T-helper 2 cell treated with Interferon-gamma antibody and Interleukin-4, amounts not matched to agents 5 μg/mL and 100 μg/mL, for 36 hours (primary cell): ENCODE measurements around the gene SHROOM3.

Source experiments
- DNase-seq: peaks from one replicate; pipeline ENCODE4 v3.0.0; 2021; ENCODE audit warnings: low spot score
- H3K27ac Mint-ChIP-seq: one replicate; pipeline ENCODE4 v1.8.0; 2021; ENCODE audit warnings: mild to moderate bottlenecking, mixed read lengths
- H3K27me3 Mint-ChIP-seq: one replicate; pipeline ENCODE4 v1.8.0; 2021; ENCODE audit warnings: low read depth, mixed read lengths
- H3K36me3 Mint-ChIP-seq: one replicate; pipeline ENCODE4 v1.8.0; 2021; ENCODE audit warnings: low read depth, mixed read lengths
- H3K4me1 Mint-ChIP-seq: one replicate; pipeline ENCODE4 v1.8.0; 2021; ENCODE audit warnings: low read depth, mixed read lengths
- H3K4me3 Mint-ChIP-seq: one replicate; pipeline ENCODE4 v1.8.0; 2022; ENCODE audit warnings: mild to moderate bottlenecking, moderate library complexity, mixed read lengths
- H3K9me3 Mint-ChIP-seq: one replicate; pipeline ENCODE4 v1.8.0; 2021; ENCODE audit warnings: mixed read lengths

Gene SHROOM3

GRCh38 chr4:76782837-76783236 lies 347.8 kb downstream of the SHROOM3 start:
- Mint-ChIP-seq H3K4me3 (no peak overlapping the region), H3K9me3 (no peaks in the 10 kb centered on the region), H3K36me3 (no peaks in the 10 kb centered on the region), H3K4me1 (no peaks in the 10 kb centered on the region), H3K27ac (no peak overlapping the region), H3K27me3 (no peaks in the 10 kb centered on the region)
- DNase-seq = no peak

DNA sequence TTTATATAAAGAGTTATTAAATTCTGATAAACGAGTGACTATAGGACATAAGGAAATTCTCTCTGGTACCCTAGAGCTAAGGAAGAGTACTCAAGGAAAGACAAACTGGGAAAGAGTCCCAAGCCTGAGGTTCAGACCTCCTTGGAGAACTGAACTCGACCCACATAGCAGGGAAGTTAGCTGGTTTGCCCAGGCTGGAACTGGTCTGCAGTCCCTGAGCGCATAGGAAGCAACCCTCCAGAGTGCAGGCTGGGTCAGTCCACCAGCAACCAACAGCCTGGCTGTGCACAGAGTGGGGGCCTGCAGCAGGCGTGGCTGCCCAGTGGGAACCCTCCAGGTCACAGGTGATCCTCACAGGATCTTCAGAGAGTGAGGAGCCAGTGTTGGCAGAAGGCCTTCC lies 348.8 kb downstream of the SHROOM3 start:
- no peaks in the 10 kb centered on the region for H3K27me3 Mint-ChIP-seq
- H3K36me3 Mint-ChIP-seq = no peaks in the 10 kb centered on the region
- H3K4me3 Mint-ChIP-seq = no peak overlapping the region
- no peak for DNase-seq
- no peak overlapping the region for H3K27ac Mint-ChIP-seq
- H3K4me1 Mint-ChIP-seq = no peaks in the 10 kb centered on the region
- H3K9me3 Mint-ChIP-seq = no peaks in the 10 kb centered on the region

DNA sequence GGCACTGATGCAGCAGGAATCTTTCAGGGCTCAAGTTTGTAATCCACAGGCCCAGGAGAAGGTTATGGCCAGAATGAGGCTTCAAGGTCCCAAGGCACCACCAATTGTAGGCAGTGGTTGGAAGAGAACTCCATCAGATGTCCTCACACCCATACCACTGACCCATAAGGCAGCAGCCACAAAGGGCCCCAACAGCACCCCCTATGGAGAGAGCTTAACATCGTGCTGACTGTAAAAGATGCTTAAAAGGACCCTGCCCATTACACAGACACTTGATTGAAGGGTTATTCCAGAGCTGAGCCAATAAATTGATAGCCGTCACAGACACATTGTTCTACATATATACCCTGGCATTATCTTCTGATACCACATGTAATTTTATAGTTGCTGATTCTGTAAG lies 349.2 kb downstream of the SHROOM3 start:
- no peaks in the 10 kb centered on the region for H3K27me3 Mint-ChIP-seq
- no peak overlapping the region for H3K27ac Mint-ChIP-seq
- no peaks in the 10 kb centered on the region for H3K9me3 Mint-ChIP-seq
- H3K36me3 Mint-ChIP-seq = no peaks in the 10 kb centered on the region
- H3K4me3 Mint-ChIP-seq = no peak overlapping the region
- no peaks in the 10 kb centered on the region for H3K4me1 Mint-ChIP-seq
- no peak for DNase-seq

- no peaks in the 10 kb centered on the region for H3K4me1 Mint-ChIP-seq
- H3K9me3 Mint-ChIP-seq = no peaks in the 10 kb centered on the region
- H3K4me3 Mint-ChIP-seq = no peak overlapping the region
- H3K36me3 Mint-ChIP-seq = no peaks in the 10 kb centered on the region
- H3K27ac Mint-ChIP-seq = no peak overlapping the region
- H3K27me3 Mint-ChIP-seq = no peaks in the 10 kb centered on the region
- DNase-seq = no peak
Observed at GRCh38 chr4:76787898-76788297, 352.9 kb downstream of the SHROOM3 start.

DNA sequence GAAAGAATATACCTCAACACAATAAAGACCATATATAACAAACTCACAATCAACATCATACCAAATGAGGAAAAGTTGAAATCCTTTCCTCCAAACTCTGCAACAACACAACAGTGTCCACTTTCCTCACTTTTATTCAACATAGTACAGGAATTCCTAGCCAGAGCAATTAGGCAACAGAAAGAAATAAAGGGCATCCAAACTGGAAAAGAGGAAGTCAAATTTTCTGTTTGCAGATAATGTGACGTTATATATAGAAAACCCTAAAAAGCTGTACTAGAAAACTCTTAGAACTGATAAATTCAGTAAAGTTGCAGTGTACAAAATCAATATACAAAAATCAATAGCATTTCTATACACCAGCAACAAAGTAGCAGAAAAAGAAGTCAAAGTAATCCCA lies 355.3 kb downstream of the SHROOM3 start:
- Mint-ChIP-seq H3K9me3 (no peaks in the 10 kb centered on the region), H3K27ac (no peak overlapping the region), H3K4me3 (no peak overlapping the region), H3K4me1 (no peaks in the 10 kb centered on the region), H3K36me3 (no peaks in the 10 kb centered on the region), H3K27me3 (no peaks in the 10 kb centered on the region)
- DNase-seq = no peak

DNA sequence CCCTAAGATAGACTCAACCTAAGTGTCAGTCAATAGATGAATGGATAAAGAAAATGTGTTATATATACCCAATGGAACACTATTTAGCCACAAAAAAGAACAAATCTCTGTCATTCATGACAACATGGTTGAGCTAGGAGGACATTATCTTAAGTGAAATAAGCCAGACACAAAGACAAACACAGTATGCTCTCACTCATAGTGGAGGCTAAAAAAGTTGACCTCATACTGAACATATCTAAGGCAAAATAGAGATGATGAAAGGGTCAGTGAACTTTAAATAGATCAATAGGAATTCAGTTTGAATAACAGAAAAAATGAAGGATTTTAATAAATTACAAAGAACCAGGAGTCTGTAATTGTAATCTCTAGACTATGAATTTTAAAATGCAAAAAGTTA lies 356.4 kb downstream of the SHROOM3 start:
- H3K36me3 Mint-ChIP-seq = no peaks in the 10 kb centered on the region
- peaks cover 2% of the 10 kb centered on the region for H3K27me3 Mint-ChIP-seq
- no peak for DNase-seq
- H3K4me1 Mint-ChIP-seq = no peaks in the 10 kb centered on the region
- no peak overlapping the region for H3K4me3 Mint-ChIP-seq
- H3K27ac Mint-ChIP-seq = no peak overlapping the region
- H3K9me3 Mint-ChIP-seq = no peaks in the 10 kb centered on the region

- H3K27ac Mint-ChIP-seq = no peak overlapping the region
- no peak for DNase-seq
- H3K9me3 Mint-ChIP-seq = no peaks in the 10 kb centered on the region
- peaks cover 2% of the 10 kb centered on the region for H3K27me3 Mint-ChIP-seq
- no peaks in the 10 kb centered on the region for H3K4me1 Mint-ChIP-seq
- H3K36me3 Mint-ChIP-seq = no peaks in the 10 kb centered on the region
- no peak overlapping the region for H3K4me3 Mint-ChIP-seq
Observed at GRCh38 chr4:76792418-76792817, 357.4 kb downstream of the SHROOM3 start.

- H3K9me3 Mint-ChIP-seq = no peaks in the 10 kb centered on the region
- H3K4me1 Mint-ChIP-seq = no peaks in the 10 kb centered on the region
- H3K27me3 Mint-ChIP-seq = peaks cover 10% of the 10 kb centered on the region
- no peak for DNase-seq
- H3K27ac Mint-ChIP-seq = no peak overlapping the region
- no peak overlapping the region for H3K4me3 Mint-ChIP-seq
- no peaks in the 10 kb centered on the region for H3K36me3 Mint-ChIP-seq
Observed at GRCh38 chr4:76795243-76795642, 360.2 kb downstream of the SHROOM3 start.

GRCh38 chr4:76799140-76799539 lies 364.1 kb downstream of the SHROOM3 start:
- Mint-ChIP-seq H3K27me3 (peaks cover 13% of the 10 kb centered on the region), H3K36me3 (no peaks in the 10 kb centered on the region), H3K4me1 (no peaks in the 10 kb centered on the region), H3K9me3 (no peaks in the 10 kb centered on the region), H3K27ac (no peak overlapping the region), H3K4me3 (no peak overlapping the region)
- no peak for DNase-seq

- no peaks in the 10 kb centered on the region for H3K36me3 Mint-ChIP-seq
Observed at GRCh38 chr4:76799718-76800117, 364.7 kb downstream of the SHROOM3 start.

DNA sequence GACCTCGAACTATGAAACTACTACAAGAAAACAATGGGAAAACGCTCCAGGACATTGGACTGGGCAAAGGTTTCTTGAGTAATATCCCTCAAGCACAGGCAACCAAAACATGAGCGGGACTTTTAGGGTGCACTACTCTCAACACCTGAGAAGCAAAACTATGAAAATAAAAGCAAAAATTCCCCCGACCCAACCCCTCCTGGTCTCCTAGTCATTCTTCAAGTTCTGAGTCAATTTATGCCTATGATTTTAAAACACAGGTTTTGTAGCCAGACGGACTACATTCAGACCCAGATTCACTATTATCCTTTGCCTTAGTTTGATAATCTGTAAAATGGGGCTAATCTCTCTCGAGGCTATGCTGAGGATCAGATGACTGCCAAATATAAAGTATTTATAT lies 365.9 kb downstream of the SHROOM3 start:
- H3K36me3 Mint-ChIP-seq = no peaks in the 10 kb centered on the region
- DNase-seq = no peak
- no peaks in the 10 kb centered on the region for H3K9me3 Mint-ChIP-seq
- H3K4me1 Mint-ChIP-seq = no peaks in the 10 kb centered on the region
- H3K27me3 Mint-ChIP-seq = peaks cover 15% of the 10 kb centered on the region
- H3K27ac Mint-ChIP-seq = no peak overlapping the region
- H3K4me3 Mint-ChIP-seq = no peak overlapping the region

More at GRCh38 chr4:76799718-76800117, 364.7 kb downstream of the SHROOM3 start:
- no peaks in the 10 kb centered on the region for H3K9me3 Mint-ChIP-seq
- H3K27ac Mint-ChIP-seq = no peak overlapping the region
- no peak for DNase-seq
- no peak overlapping the region for H3K4me3 Mint-ChIP-seq
- H3K4me1 Mint-ChIP-seq = no peaks in the 10 kb centered on the region
- H3K27me3 Mint-ChIP-seq = peaks cover 16% of the 10 kb centered on the region

DNA sequence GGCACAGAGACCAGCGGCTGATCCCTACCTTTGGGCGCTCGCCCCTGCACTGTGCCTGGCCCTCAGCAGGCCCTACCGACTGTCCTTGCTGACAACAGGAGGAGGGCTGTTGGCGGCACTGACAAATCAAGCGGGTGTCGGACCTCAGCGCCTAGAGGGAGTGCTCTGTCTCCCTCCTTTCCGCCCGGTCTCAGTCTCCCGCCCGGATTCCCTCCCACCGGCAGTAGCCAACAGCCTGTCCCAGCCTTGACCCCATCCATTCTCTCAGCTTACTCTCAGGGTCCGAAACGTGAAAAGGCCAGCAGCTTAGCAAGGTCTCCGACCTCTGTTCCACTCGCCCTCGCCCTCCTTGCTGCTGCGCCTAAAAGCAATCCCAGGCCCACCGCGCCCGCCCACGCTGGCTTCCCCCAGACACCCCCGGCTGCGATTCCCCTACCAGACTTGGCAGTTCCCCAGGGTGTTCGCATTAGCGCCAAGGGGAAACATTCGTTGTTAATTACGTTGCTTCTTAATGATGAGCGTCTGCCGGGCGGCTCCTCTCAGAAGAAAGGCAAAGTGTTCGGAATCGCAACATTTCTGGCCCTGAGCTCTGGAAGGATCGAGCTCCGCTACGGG lies 366.7 kb downstream of the SHROOM3 start:
- H3K36me3 Mint-ChIP-seq = no peaks in the 10 kb centered on the region
- no peaks in the 10 kb centered on the region for H3K4me1 Mint-ChIP-seq
- no peak overlapping the region for H3K27ac Mint-ChIP-seq
- H3K9me3 Mint-ChIP-seq = no peaks in the 10 kb centered on the region
- H3K4me3 Mint-ChIP-seq = no peak overlapping the region
- peaks cover 14% of the 10 kb centered on the region for H3K27me3 Mint-ChIP-seq
- no peak for DNase-seq

DNA sequence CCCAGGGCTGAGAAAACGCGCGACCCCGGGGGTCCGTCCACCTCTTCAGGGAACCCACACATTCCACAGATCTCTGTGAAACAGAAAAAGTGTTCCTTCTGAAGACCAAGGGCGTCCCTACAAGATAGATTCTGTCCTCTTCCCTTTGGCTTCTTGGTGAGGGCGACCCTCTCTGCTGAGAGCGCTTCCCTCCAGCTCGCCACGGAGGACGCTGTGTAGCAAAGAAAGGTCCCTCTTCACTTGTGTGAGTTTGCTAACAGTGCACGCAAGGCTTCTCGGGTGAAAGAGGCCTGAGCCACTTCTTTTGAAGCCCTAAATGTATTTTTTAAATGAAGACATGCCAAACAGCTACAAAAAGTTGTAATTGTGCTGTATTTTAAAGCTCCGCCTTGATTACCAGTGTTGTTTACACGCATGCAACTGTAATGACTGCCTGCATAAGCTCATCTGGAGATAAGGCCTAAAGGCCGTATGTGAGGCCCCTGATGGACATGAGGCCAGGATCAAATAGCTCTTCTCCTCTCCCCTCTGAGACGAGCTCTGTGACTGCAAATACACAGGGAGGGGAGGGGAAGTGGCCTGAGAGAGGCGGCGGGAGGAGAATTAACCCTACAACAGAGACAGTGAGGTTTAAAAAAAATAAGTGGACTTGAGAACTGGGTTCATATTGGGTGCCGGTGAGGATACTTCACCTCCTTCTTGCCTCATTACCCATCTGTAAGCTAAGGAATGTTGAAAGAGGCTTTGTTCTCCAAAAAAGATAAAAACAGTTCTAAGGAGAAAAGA lies 367.4 kb downstream of the SHROOM3 start:
- Mint-ChIP-seq H3K27ac (no peak overlapping the region), H3K9me3 (peaks cover 3% of the 10 kb centered on the region), H3K4me3 (no peak overlapping the region), H3K4me1 (no peaks in the 10 kb centered on the region), H3K36me3 (no peaks in the 10 kb centered on the region), H3K27me3 (peaks cover 14% of the 10 kb centered on the region)
- DNase-seq = no peak

GRCh38 chr4:76803522-76803921 lies 368.5 kb downstream of the SHROOM3 start:
- no peak overlapping the region for H3K27ac Mint-ChIP-seq

DNA sequence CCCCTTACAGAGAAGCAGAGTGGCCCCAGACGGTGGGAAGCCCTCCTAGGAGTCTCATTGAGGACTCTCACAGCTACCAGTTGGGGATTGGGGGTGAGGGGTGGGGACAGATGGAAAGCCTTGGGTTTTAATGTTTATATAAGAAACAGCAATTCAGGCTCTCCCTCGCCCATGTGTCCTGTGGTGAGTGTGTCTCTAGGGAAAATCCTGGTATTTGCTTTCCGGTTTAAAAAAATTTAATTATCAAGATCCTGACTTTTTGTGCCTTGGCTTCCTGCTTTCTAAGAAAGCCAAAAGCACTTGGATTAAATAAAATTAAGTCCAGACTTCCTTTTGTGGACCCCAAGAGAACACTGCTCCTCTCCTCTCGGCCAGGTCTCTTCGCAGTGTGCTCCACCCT lies 369.1 kb downstream of the SHROOM3 start:
- no peak for DNase-seq
- H3K9me3 Mint-ChIP-seq = peaks cover 3% of the 10 kb centered on the region
- H3K4me3 Mint-ChIP-seq = no peak overlapping the region
- no peaks in the 10 kb centered on the region for H3K4me1 Mint-ChIP-seq
- no peaks in the 10 kb centered on the region for H3K36me3 Mint-ChIP-seq
- peaks cover 12% of the 10 kb centered on the region for H3K27me3 Mint-ChIP-seq
- no peak overlapping the region for H3K27ac Mint-ChIP-seq

More at GRCh38 chr4:76803522-76803921, 368.5 kb downstream of the SHROOM3 start:
- H3K27me3 Mint-ChIP-seq = peaks cover 14% of the 10 kb centered on the region
- no peak overlapping the region for H3K4me3 Mint-ChIP-seq
- H3K36me3 Mint-ChIP-seq = no peaks in the 10 kb centered on the region
- peaks cover 3% of the 10 kb centered on the region for H3K9me3 Mint-ChIP-seq
- no peaks in the 10 kb centered on the region for H3K4me1 Mint-ChIP-seq
- DNase-seq = no peak
